Smooth muscle cell (in vitro differentiated cells): ENCODE measurements around the gene DET1. TPM values are rescaled to one million over a fixed set of nuclear protein-coding genes. Genes with fewer than 3 reads are reported as not detected.

ENCODE experiments used
- DNase-seq: peaks from one replicate; lab custom pipeline; 2025; ENCODE audit not compliant: unreplicated experiment; lab: John Stamatoyannopoulos, UW
- H2AFZ ChIP-seq: fragments of 200-600 bp; sonication (generic); 2 replicates; pipeline ENCODE4 v1.6.0; 2016; ENCODE audit warnings: antibody characterized with exemption, low read depth, mild to moderate bottlenecking
- H3F3A ChIP-seq: fragments of 200-600 bp; sonication (generic); 2 replicates; pipeline ENCODE4 v1.6.0; 2017; ENCODE audit warnings: antibody characterized with exemption, low read depth
- H3K27ac ChIP-seq: fragments of 200-600 bp; sonication (generic); 2 replicates; pipeline ENCODE4 v1.5.1; 2016; ENCODE audit warnings: low read depth, mild to moderate bottlenecking
- H3K27me3 ChIP-seq: fragments of 200-600 bp; sonication (generic); 2 replicates; pipeline ENCODE4 v1.6.1; 2016; ENCODE audit warnings: low read depth, mild to moderate bottlenecking
- H3K36me3 ChIP-seq: fragments of 200-600 bp; sonication (generic); 2 replicates; pipeline ENCODE4 v1.5.1; 2016; ENCODE audit warnings: low read depth
- H3K4me1 ChIP-seq: fragments of 200-600 bp; sonication (generic); 2 replicates; pipeline ENCODE4 v1.5.1; 2016; ENCODE audit warnings: low read depth
- H3K4me2 ChIP-seq: fragments of 200-600 bp; sonication (generic); 2 replicates; pipeline ENCODE4 v1.6.0; 2016; ENCODE audit warnings: mild to moderate bottlenecking
- H3K4me3 ChIP-seq: fragments of 200-600 bp; sonication (generic); 2 replicates; pipeline ENCODE4 v1.5.1; 2016; ENCODE audit warnings: mild to moderate bottlenecking
- H3K79me2 ChIP-seq: fragments of 200-600 bp; sonication (generic); 2 replicates; pipeline ENCODE4 v1.6.0; 2016; ENCODE audit warnings: low read depth, mild to moderate bottlenecking
- H3K9ac ChIP-seq: fragments of 200-600 bp; sonication (generic); 2 replicates; pipeline ENCODE4 v1.6.0; 2016; ENCODE audit warnings: low read depth
- H3K9me3 ChIP-seq: fragments of 200-600 bp; sonication (generic); replicated peaks from 2 replicates; pipeline ENCODE4 v1.5.1; 2016; ENCODE audit warnings: low read depth
- H4K20me1 ChIP-seq: fragments of 200-600 bp; sonication (generic); 2 replicates; pipeline ENCODE4 v1.6.0; 2016; ENCODE audit warnings: low read depth
- CTCF ChIP-seq: fragments of 200-600 bp; sonication (generic); IDR thresholded peaks from 2 replicates; pipeline ENCODE4 v1.5.1; 2017; ENCODE audit warnings: borderline replicate concordance, mild to moderate bottlenecking, antibody characterized with exemption; ENCODE audit not compliant: insufficient read depth, poor library complexity, severe bottlenecking
- WGBS: methylation state at CpG from one replicate; pipeline ENCODE4 v1.1.7; 2016; ENCODE audit warnings: low lambda C conversion rate; 5-methylcytosine and 5-hydroxymethylcytosine counted together
- polyA plus RNA-seq: library from polyadenylated mRNA; unstranded; fragments of >200 nt; fragmentation: Nextera tagmentation; extraction: Ambion mirVana; gene quantifications from 2 replicates; pipeline ENCODE4 v1.2.1, GENCODE V29; 2016
- total RNA-seq: library from RNA; depleted of rRNA; stranded (reverse); fragments of >200 nt; gene quantifications from 2 replicates; pipeline ENCODE4 v1.2.3, GENCODE V29; 2014

The DET1 gene
- total RNA-seq (5.6 and 6.0 TPM in 2 replicates), polyA plus RNA-seq (4.3 and 6.5 TPM in 2 replicates)

GRCh38 chr15:88546248-88547129 is at the start of gene DET1:
Gene DET1, minus strand, starts transcription at chr15:88546681. Its CDS starts 14,976 bp downstream, at chr15:88531705.
- peak; percentile 59 for TF ChIP-seq CTCF
- Histone ChIP-seq H4K20me1 (no peaks in the 10 kb centered on the region), H3K27ac (peak within 1 kb of the TSS; percentile 76), H3K4me1 (peaks cover 10% of the 10 kb centered on the region), H3K4me2 (peak within 1 kb of the TSS; percentile 91), H3K4me3 (peak within 1 kb of the TSS; percentile 74), H2AFZ (peak within 1 kb of the TSS; percentile 96), H3K9ac (peak within 1 kb of the TSS; percentile 79), H3F3A (peaks cover 16% of the 10 kb centered on the region), H3K36me3 (no peaks in the 10 kb centered on the region), H3K27me3 (no peaks in the 10 kb centered on the region), H3K79me2 (no peaks in the 10 kb centered on the region), H3K9me3 (no peaks in the 10 kb centered on the region)
- WGBS: 3% methylated on average over 28 of the region's 33 CpGs
- DNase-seq: peak; percentile 66

- H3K79me2 ChIP-seq: no peaks in the 10 kb centered on the region
- H3F3A ChIP-seq: no peaks in the 10 kb centered on the region
- DNase-seq: no peak
- no peaks in the 10 kb centered on the region for H3K36me3 ChIP-seq
- no peaks in the 10 kb centered on the region for H3K4me1 ChIP-seq
- H4K20me1 ChIP-seq: no peaks in the 10 kb centered on the region
- no peak overlapping the region for H3K4me2 ChIP-seq
- no peaks in the 10 kb centered on the region for H3K27me3 ChIP-seq
- H2AFZ ChIP-seq: no peak overlapping the region
- H3K9me3 ChIP-seq: no peaks in the 10 kb centered on the region
- no peak overlapping the region for H3K4me3 ChIP-seq
- H3K9ac ChIP-seq: no peak overlapping the region
- H3K27ac ChIP-seq: no peak overlapping the region
- no peak for TF ChIP-seq CTCF
These were observed 44.9 kb upstream of the DET1 start for GRCh38 chr15:88591384-88591783.

GRCh38 chr15:88590759-88591158 is 44.3 kb upstream of the DET1 start:
- no peaks in the 10 kb centered on the region for H3K79me2 ChIP-seq
- no peaks in the 10 kb centered on the region for H3K9me3 ChIP-seq
- H2AFZ ChIP-seq: no peak overlapping the region
- DNase-seq: no peak
- no peaks in the 10 kb centered on the region for H3K27me3 ChIP-seq
- TF ChIP-seq CTCF: no peak
- no peaks in the 10 kb centered on the region for H3K4me1 ChIP-seq
- no peaks in the 10 kb centered on the region for H3K36me3 ChIP-seq
- no peaks in the 10 kb centered on the region for H3F3A ChIP-seq
- no peak overlapping the region for H3K4me2 ChIP-seq
- H4K20me1 ChIP-seq: no peaks in the 10 kb centered on the region
- no peak overlapping the region for H3K27ac ChIP-seq
- H3K4me3 ChIP-seq: no peak overlapping the region
- H3K9ac ChIP-seq: no peak overlapping the region
- WGBS: 94% methylated on average over 6 of the region's 6 CpGs
